SJCRH30 (cell line): ENCODE data around the gene SKP1. TPM values are rescaled to one million over a fixed set of nuclear protein-coding genes. Genes with fewer than 3 reads are reported as not detected.
"Not testable (repeated sequence)": the region's sequence is repeated elsewhere in the genome, so short reads cannot be mapped to it uniquely, and the experiment has no call there.

Source experiments
- DNase-seq, 2 experiments: peaks; one replicate each; pipeline ENCODE4 v3.0.0-alpha.2; 2015 to 2020
- H3K27ac ChIP-seq: fragments of 250-450 bp; sonication (Bioruptor Pico); 2 replicates; pipeline ENCODE4 v1.5.1; 2020; ENCODE audit warnings: mild to moderate bottlenecking, moderate library complexity
- H3K27me3 ChIP-seq: fragments of 250-450 bp; sonication (Bioruptor Pico); 2 replicates; pipeline ENCODE4 v1.5.1; 2020; ENCODE audit warnings: mild to moderate bottlenecking, moderate library complexity
- H3K36me3 ChIP-seq: fragments of 250-450 bp; sonication (Bioruptor Pico); 2 replicates; pipeline ENCODE4 v1.5.1; 2020; ENCODE audit warnings: mild to moderate bottlenecking, moderate library complexity
- H3K4me1 ChIP-seq: fragments of 250-450 bp; sonication (Bioruptor Pico); 2 replicates; pipeline ENCODE4 v1.5.1; 2020; ENCODE audit warnings: mild to moderate bottlenecking, moderate library complexity
- H3K4me3 ChIP-seq: fragments of 250-450 bp; sonication (Bioruptor Pico); 2 replicates; pipeline ENCODE4 v1.5.1; 2020; ENCODE audit warnings: mild to moderate bottlenecking, moderate library complexity
- H3K9me3 ChIP-seq: fragments of 250-450 bp; sonication (Bioruptor Pico); replicated peaks from 2 replicates; pipeline ENCODE4 v1.5.1; 2020; ENCODE audit warnings: mild to moderate bottlenecking, moderate library complexity
- total RNA-seq: library from RNA; depleted of rRNA; stranded (reverse); fragments of >200 nt; shearing (Covaris generic); gene quantifications from 2 replicates; pipeline ENCODE4 v1.2.3, GENCODE V29; 2014; rRNA removed

Gene SKP1
- 576 and 631 TPM in 2 replicates for total RNA-seq

DNA sequence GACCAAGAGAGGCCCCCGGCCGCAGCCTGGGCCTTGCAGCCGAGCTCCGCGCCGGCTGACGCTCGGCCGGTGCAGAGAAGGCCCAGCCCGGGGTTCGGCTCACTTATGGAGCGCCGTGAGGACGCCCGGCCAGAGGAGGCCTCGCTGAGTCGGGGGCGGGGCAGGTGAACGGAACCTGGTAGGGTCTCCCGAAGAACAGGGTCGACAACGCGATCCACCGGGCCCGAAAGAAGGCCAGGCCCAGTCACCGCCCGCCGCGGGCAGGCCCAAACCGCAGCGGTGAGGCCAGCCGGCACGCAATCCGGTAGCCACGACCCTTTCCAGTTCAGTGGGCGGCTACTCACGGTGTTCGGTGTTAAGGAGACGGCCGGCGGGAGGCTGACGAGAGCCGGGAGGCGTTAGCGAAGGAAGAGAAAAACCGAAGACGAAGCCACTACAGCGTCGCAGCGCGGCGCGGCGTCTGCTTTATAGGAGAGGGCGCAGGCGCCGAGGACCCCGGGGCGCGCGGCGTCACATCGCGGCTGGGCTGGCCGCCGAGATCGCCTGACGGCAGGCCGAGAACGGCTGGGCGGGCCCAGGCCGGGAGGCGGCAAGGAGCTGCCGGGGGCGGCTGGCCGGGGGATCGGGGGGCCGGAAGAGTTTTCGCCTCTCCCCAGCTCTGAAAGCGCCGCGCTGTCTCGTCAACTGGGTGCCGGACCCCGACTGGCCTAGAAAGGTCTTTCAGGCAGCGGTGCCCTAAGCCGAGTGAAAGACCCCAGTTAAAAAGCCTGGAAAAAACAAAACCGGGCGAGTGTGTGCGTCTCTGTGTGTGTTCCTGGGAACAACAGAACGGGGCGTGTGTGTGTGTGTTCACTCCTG is at the start of gene SKP1:
TSS of gene SKP1 (minus strand) at position 440 of the 858 bp plus-strand sequence. CDS start 2,928 bp downstream, outside the sequence.
- Histone ChIP-seq H3K36me3 (peaks cover 21% of the 10 kb centered on the region), H3K4me3 (peak within 1 kb of the TSS; percentile 99), H3K9me3 (no peaks in the 10 kb centered on the region), H3K4me1 (peaks cover 10% of the 10 kb centered on the region; the same call in 1 of the 2 replicates), H3K27ac (peak within 1 kb of the TSS; percentile 99), H3K27me3 (no peaks in the 10 kb centered on the region)
- DNase-seq: peak; percentile 80 to 87

GRCh38 chr5:134225780-134226440 is 49.2 kb upstream of the SKP1 start, which contains the start of gene PPP2CA:
Gene PPP2CA (minus strand): TSS chr5:134226073. CDS start chr5:134225861, 212 bp downstream.
- DNase-seq: peak; percentile 98 to 99
- peak within 1 kb of the TSS; percentile 99 for H3K4me3 ChIP-seq
- peaks cover 20% of the 10 kb centered on the region for H3K36me3 ChIP-seq

DNA sequence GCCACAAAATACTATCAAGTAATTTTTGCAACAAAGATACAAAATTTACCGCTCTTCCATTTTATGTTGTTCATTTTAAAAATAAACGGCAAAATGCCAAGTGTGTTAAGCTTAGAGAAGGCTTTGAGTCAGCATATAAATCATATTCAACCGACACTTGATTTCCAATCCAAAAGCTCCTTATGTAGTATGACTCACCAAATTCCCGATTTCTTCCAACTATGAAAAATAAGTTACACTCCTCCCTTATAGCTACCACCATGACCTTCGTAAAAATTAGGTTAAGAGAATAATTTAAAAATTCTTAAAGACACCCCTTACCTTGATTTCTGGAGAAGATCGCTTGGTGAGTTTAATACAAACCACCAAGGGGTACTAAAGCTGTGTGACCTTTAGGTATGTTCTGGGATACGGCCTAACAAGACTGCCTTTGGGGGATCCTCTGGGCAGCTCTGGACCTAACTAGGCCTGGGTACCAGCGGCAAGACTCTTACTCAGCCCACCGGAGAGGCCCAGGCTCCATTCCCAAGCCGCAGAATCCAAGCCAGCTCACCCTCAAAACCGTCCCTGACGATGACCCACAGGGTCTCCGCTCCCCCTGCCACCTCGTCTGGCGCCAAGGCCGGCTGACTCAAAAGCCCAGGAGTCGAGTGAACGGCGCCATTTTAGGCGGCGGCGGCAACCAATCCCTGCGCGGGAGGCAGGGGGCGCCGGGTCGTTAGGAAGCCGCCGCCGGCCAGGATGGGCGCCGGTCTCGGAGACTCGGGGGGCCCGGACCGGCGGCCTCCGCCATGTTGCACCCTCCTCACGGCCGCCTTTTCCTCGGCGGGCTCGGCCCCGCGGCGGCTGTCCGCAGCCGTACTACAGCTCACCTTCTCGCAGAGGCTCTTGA is 48.4 kb upstream of the SKP1 start:
- no peaks in the 10 kb centered on the region for H3K27me3 ChIP-seq
- H3K4me3 ChIP-seq: peak overlapping the region; percentile 99
- H3K9me3 ChIP-seq: no peaks in the 10 kb centered on the region
- peak; percentile 76 to 81 for DNase-seq
- H3K4me1 ChIP-seq: no peaks in the 10 kb centered on the region
- H3K36me3 ChIP-seq: peaks cover 25% of the 10 kb centered on the region
- peak overlapping the region; percentile 98 for H3K27ac ChIP-seq

More at GRCh38 chr5:134225780-134226440, 49.2 kb upstream of the SKP1 start, which contains the start of gene PPP2CA:
- Histone ChIP-seq H3K4me1 (no peaks in the 10 kb centered on the region), H3K9me3 (no peaks in the 10 kb centered on the region), H3K27me3 (no peaks in the 10 kb centered on the region), H3K27ac (peak within 1 kb of the TSS; percentile 98)

- Histone ChIP-seq H3K27me3 (no peaks in the 10 kb centered on the region), H3K9me3 (no peaks in the 10 kb centered on the region), H3K27ac (no peak overlapping the region), H3K36me3 (peaks cover 29% of the 10 kb centered on the region), H3K4me3 (peak overlapping the region; percentile 99), H3K4me1 (no peaks in the 10 kb centered on the region)
- peak in 1 of 2 experiments; percentile 24 for DNase-seq
These were observed 46.9 kb upstream of the SKP1 start for GRCh38 chr5:134223406-134224248.

DNA sequence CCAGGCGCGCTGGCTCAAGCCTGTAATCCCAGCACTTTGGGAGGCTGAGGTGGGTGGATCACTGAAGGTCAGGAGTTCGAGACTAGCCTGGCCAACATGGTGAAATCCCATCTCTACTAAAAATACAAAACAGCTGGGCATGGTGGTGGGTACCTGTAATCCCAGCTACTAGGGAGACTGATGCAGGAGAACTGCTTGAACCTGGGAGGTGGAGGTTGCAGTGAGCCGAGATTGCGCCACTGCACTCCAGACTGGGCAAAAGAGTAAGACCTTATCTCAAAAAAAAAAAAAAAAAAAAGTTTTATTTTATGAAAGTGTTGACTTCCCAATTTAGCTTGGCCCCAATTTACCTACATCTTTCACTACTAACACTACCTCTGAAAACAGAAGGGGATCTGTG is 44.9 kb upstream of the SKP1 start:
- not testable (repeated sequence) for H3K4me1 ChIP-seq, H3K27ac ChIP-seq, DNase-seq, H3K9me3 ChIP-seq, H3K27me3 ChIP-seq, H3K4me3 ChIP-seq
- H3K36me3 ChIP-seq: peaks cover 32% of the 10 kb centered on the region

DNA sequence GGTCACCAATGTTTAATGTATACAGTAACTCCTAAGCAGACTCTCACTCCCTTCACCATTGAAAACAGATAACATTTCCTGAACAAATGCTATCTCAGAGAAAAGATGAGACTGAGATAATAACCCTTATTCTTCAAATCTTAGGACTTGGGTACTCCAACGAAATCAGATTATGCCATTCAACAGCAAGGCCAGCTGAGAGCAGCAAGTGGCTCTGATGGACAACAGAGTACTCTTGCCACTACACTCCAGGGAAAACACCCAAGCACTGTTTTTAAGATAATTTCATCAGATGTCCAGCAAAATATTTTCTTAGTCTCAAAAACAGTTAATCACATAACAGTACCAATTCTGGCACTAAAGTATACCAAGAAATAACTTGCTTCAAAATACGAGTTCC is 39.0 kb upstream of the SKP1 start:
- no peaks in the 10 kb centered on the region for H3K27me3 ChIP-seq
- no peaks in the 10 kb centered on the region; the same call in none of the 2 replicates for H3K9me3 ChIP-seq
- H3K27ac ChIP-seq: no peak overlapping the region
- peaks cover 49% of the 10 kb centered on the region for H3K36me3 ChIP-seq
- no peaks in the 10 kb centered on the region for H3K4me1 ChIP-seq
- DNase-seq: no peak
- H3K4me3 ChIP-seq: no peak overlapping the region

- not testable (repeated sequence) for H3K4me1 ChIP-seq, H3K27ac ChIP-seq, DNase-seq, H3K4me3 ChIP-seq, H3K9me3 ChIP-seq, H3K27me3 ChIP-seq
- H3K36me3 ChIP-seq: peaks cover 36% of the 10 kb centered on the region
These were observed 34.7 kb upstream of the SKP1 start for GRCh38 chr5:134211263-134212031.

GRCh38 chr5:134209477-134210245 is 32.9 kb upstream of the SKP1 start:
- H3K27me3 ChIP-seq: no peaks in the 10 kb centered on the region
- no peaks in the 10 kb centered on the region for H3K4me1 ChIP-seq
- no peak overlapping the region for H3K27ac ChIP-seq
- no peaks in the 10 kb centered on the region; the same call in 1 of the 2 replicates for H3K9me3 ChIP-seq
- H3K4me3 ChIP-seq: no peak overlapping the region
- no peak for DNase-seq
- peaks cover 42% of the 10 kb centered on the region for H3K36me3 ChIP-seq

- Histone ChIP-seq H3K9me3 (no peaks in the 10 kb centered on the region), H3K36me3 (peaks cover 44% of the 10 kb centered on the region), H3K4me1 (no peaks in the 10 kb centered on the region), H3K27me3 (no peaks in the 10 kb centered on the region), H3K27ac (no peak overlapping the region), H3K4me3 (no peak overlapping the region)
- DNase-seq: no peak
These were observed 30.9 kb upstream of the SKP1 start for GRCh38 chr5:134207696-134208095.

DNA sequence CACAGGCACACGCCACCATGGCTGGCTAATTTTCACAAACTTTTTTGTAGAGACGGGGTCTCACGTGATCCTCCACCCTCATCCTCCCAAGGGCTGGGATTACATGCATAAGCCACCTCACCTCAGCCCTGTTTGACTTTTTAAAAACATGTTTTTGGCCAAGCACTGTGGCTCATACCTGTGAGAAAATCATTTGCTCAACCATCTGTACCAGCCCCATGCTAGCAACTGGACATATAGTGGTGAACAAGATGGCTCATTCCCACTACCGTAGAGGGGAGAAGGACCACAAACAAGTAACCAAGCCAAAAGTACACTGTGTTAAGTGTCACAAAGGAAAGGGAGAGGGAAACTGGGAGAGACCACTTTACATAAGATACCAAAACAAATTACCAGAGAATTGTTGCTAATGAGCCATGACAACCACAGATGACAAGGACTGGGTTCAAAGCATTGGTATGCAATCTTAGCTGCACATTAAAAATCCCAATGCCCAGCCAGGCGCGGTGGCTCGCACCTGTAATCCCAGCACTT is 29.9 kb upstream of the SKP1 start:
- no peaks in the 10 kb centered on the region for H3K9me3 ChIP-seq
- DNase-seq: no peak
- H3K4me1 ChIP-seq: no peaks in the 10 kb centered on the region
- H3K27ac ChIP-seq: no peak overlapping the region
- H3K36me3 ChIP-seq: peaks cover 45% of the 10 kb centered on the region
- H3K27me3 ChIP-seq: no peaks in the 10 kb centered on the region
- H3K4me3 ChIP-seq: no peak overlapping the region

- Histone ChIP-seq H3K9me3 (no peaks in the 10 kb centered on the region), H3K36me3 (peaks cover 64% of the 10 kb centered on the region), H3K4me3 (no peak overlapping the region), H3K27ac (no peak overlapping the region), H3K4me1 (no peaks in the 10 kb centered on the region), H3K27me3 (no peaks in the 10 kb centered on the region)
- DNase-seq: no peak
These were observed 27.8 kb upstream of the SKP1 start for GRCh38 chr5:134204575-134204974.

DNA sequence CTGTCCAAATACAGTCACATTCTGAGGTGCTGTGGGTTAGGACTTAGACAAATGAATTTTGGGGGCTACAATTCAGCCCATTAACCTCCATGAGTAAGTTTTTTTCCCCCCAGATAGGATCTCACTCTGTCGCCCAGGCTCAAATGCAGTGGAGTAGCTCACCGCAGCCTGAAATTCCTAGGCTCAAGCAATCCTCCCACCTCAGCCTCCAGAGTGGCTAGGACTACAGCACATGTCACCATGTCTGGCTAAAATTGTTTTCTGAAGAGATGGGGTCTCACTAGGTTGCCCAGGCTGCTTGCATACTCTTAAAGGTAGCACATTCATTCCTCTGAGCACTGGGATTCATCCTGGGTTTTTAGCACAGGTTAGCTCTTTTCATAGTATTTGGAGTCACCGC is 26.9 kb upstream of the SKP1 start:
- Histone ChIP-seq H3K9me3 (no peaks in the 10 kb centered on the region), H3K36me3 (peaks cover 71% of the 10 kb centered on the region), H3K4me1 (no peaks in the 10 kb centered on the region), H3K4me3 (no peak overlapping the region), H3K27ac (no peak overlapping the region), H3K27me3 (no peaks in the 10 kb centered on the region)
- no peak for DNase-seq
